BJ (cell line): ENCODE data around the gene CAMK2B. TPM values are rescaled to one million over a fixed set of nuclear protein-coding genes. Genes with fewer than 3 reads are reported as not detected.
"Not testable (repeated sequence)": the region's sequence is repeated elsewhere in the genome, so short reads cannot be mapped to it uniquely, and the experiment has no call there.

Source experiments
- CTCF ChIA-PET: fragments of 350-600 bp; formaldehyde crosslinking; extraction: SDS; loops from one replicate; lab custom pipeline; 2021; ENCODE audit warnings: antibody characterized with exemption, inconsistent platforms; lab: Yijun Ruan, JAX
- POLR2A ChIA-PET: fragments of 300-600 bp; sonication (Branson Sonifier 250); formaldehyde crosslinking; extraction: SDS; loops from one replicate; lab custom pipeline; 2021; ENCODE audit warnings: antibody characterized with exemption; lab: Charles Lee
- DNase-seq: peaks from one replicate; pipeline ENCODE4 v3.0.0-alpha.2; 2011; ENCODE audit warnings: low read depth
- H3K27me3 ChIP-seq: 2 replicates; pipeline ENCODE4 v1.6.0; 2011; ENCODE audit warnings: low read length; ENCODE audit not compliant: control insufficient read depth, insufficient read depth
- H3K36me3 ChIP-seq: 2 replicates; pipeline ENCODE4 v1.5.1; 2011; ENCODE audit warnings: low read length; ENCODE audit not compliant: control insufficient read depth, insufficient read depth
- H3K4me3 ChIP-seq: 2 replicates; pipeline ENCODE4 v1.5.1; 2011; ENCODE audit warnings: low read depth, mild to moderate bottlenecking, control low read depth, low read length
- CTCF ChIP-seq: IDR thresholded peaks from 2 replicates; pipeline ENCODE4 v1.5.1; 2011; ENCODE audit warnings: low read depth, mild to moderate bottlenecking, control low read depth, inconsistent platforms, low read length, moderate library complexity; ENCODE audit not compliant: insufficient read depth
- polyA plus RNA-seq: library from polyadenylated mRNA; depleted of rRNA; stranded (reverse); fragments of >200 nt; gene quantifications from 2 replicates; pipeline ENCODE4 v1.2.3, GENCODE V29; 2011

The CAMK2B gene
- polyA plus RNA-seq, 1 experiment: 0.10 TPM

GRCh38 chr7:44206008-44206407 lies 119.4 kb downstream of the CAMK2B start:
- Histone ChIP-seq H3K4me3 (no peak overlapping the region), H3K27me3 (no peaks in the 10 kb centered on the region), H3K36me3 (peaks cover 30% of the 10 kb centered on the region)
- DNase-seq: no peak
- no peak for TF ChIP-seq CTCF
- ChIA-PET POLR2A (no interaction called here), CTCF (interaction anchor here (1.4 kb wide), 1 partner anchor 8 kb away, joined by 5 read pairs; no protein-coding TSS in a partner anchor)

- peaks cover 6% of the 10 kb centered on the region for H3K36me3 ChIP-seq
- no peak for TF ChIP-seq CTCF
- no peak for DNase-seq
- CTCF ChIA-PET: interaction anchor here (0.6 to 2.5 kb wide), 10 partner anchors 8 to 133 kb away, joined by 3 to 13 read pairs (median 4); no protein-coding TSS in a partner anchor
- POLR2A ChIA-PET: no interaction called here
- H3K4me3 ChIP-seq: peak overlapping the region; percentile 100
- no peaks in the 10 kb centered on the region; the same call in 1 of the 2 replicates for H3K27me3 ChIP-seq
Observed at GRCh38 chr7:44201813-44202212, 123.6 kb downstream of the CAMK2B start.

- POLR2A ChIA-PET: no interaction called here
Observed at GRCh38 chr7:44200699-44201461, 124.5 kb downstream of the CAMK2B start, which contains the start of gene YKT6. Gene YKT6 (plus strand): TSS chr7:44200978. CDS start chr7:44201136, 158 bp downstream.

GRCh38 chr7:44200163-44200562 lies 125.2 kb downstream of the CAMK2B start:
- POLR2A ChIA-PET, H3K27me3 ChIP-seq, H3K4me3 ChIP-seq, DNase-seq, H3K36me3 ChIP-seq: not testable (repeated sequence)
- CTCF ChIA-PET: interaction anchor here (0.5 to 2.5 kb wide), 3 partner anchors 21 to 128 kb away, joined by 3 to 13 read pairs (median 8); no protein-coding TSS in a partner anchor

More at GRCh38 chr7:44200699-44201461, 124.5 kb downstream of the CAMK2B start, which contains the start of gene YKT6:
- Histone ChIP-seq H3K27me3 (no peaks in the 10 kb centered on the region; the same call in 1 of the 2 replicates), H3K36me3 (peaks cover 3% of the 10 kb centered on the region; the same call in 1 of the 2 replicates), H3K4me3 (peak within 1 kb of the TSS; percentile 100)
- CTCF ChIA-PET: interaction anchor here (0.5 to 2.5 kb wide), 14 partner anchors 9 to 291 kb away, joined by 3 to 13 read pairs (median 4); no protein-coding TSS in a partner anchor
- peak; percentile 46 for TF ChIP-seq CTCF
- peak; percentile 65 for DNase-seq

- ChIA-PET POLR2A (no interaction called here), CTCF (interaction anchor here (0.8 to 5.5 kb wide), 9 partner anchors 11 to 151 kb away, joined by 3 to 52 read pairs (median 5); partner anchors contain the start of gene PGAM2)
- no peak for TF ChIP-seq CTCF
- H3K4me3 ChIP-seq: no peak overlapping the region
- no peak for DNase-seq
- H3K36me3 ChIP-seq: no peaks in the 10 kb centered on the region
- no peaks in the 10 kb centered on the region; the same call in 1 of the 2 replicates for H3K27me3 ChIP-seq
Observed at GRCh38 chr7:44197474-44197873, 127.9 kb downstream of the CAMK2B start.
